ENCODE data around the gene GOLGA2. TPM values are rescaled to one million over a fixed set of nuclear protein-coding genes. Genes with fewer than 3 reads are reported as not detected.

Gene GOLGA2
- total and polyA plus RNA-seq, 2 of the 13 experiments (the other 11 are each of a cell fraction or from before 2014, with no cell fraction given): 45.3 to 45.8 TPM

DNA sequence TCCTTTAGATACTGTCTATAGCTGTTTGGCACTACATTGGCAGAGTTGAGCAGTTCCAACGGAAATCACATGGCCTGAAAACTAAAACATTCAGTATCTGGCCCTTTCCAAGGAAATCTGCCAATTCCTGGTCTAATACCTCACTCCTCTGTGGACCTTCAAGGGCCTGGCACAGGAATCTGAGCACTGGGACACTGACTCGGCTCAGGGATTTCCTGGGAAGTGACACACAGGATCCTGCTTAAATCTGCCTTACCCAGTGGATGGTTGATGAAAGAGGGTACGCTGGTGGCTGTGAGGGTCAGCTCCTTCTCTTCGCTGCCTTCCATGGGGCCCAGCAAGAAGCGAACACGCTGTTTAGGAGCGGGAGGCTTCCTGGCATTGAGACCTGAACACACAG lies 45.5 kb upstream of the GOLGA2 start:
- CTCF ChIA-PET (ENCODE audit: low intra/inter-chr PET ratio, low total read pairs): no interaction called here
- Histone ChIP-seq H3K27ac (ENCODE audit: extremely low read length, insufficient read depth, low read length) (no peak overlapping the region), H4K20me1 (ENCODE audit: insufficient read depth, low read length) (no peaks in the 10 kb centered on the region), H3K4me3 (replicated peaks in 1 of 3; ENCODE audit: insufficient read depth in 1 of 3, low read depth in 2 of 3, low read length in 3 of 3) (peak overlapping the region; percentile 93 to 99 (median 94)), H3K27me3 (ENCODE audit: control insufficient read depth in 1 of 2, insufficient read depth in 2 of 2, low read length in 2 of 2) (no peaks in the 10 kb centered on the region; a peak in 1 of 5 replicates), H3K4me1 (ENCODE audit: insufficient read depth, low read length) (peaks cover 23% of the 10 kb centered on the region), H3K9me3 (ENCODE audit: low read length) (no peaks in the 10 kb centered on the region), H3K9ac (ENCODE audit: insufficient read depth, low read depth, low read length) (peak overlapping the region; percentile 96), H3K36me3 (replicated peaks in 1 of 2; ENCODE audit: control insufficient read depth in 1 of 2, insufficient read depth in 2 of 2, low read length in 2 of 2) (peaks cover 9 to 30% of the 10 kb centered on the region in 2 experiments), H2AFZ (ENCODE audit: low read length) (no peak overlapping the region), H3K79me2 (ENCODE audit: insufficient read depth, low read length) (peaks cover 33% of the 10 kb centered on the region), H3K4me2 (ENCODE audit: low read depth, low read length) (peak overlapping the region; percentile 97)
- FAIRE-seq (no peak), DNase-seq (ENCODE audit: low spot score) (no peak), ATAC-seq (no peak)
- in situ Hi-C loops (cut with HindIII; ENCODE audit: extremely low pct_ligation_motif_present, low pct_unique_long_range_greater_than_20kb) (no loop called here), intact Hi-C loops (cut with micrococcal nuclease; ENCODE audit: unreplicated experiment) (no loop called here)
- POLR2A ChIA-PET: interaction anchor here (1.0 to 1.8 kb wide), 2 partner anchors 14 to 25 kb away, joined by 3 to 7 read pairs; no protein-coding TSS in a partner anchor
- no peak for TF ChIP-seq ZBTB42 (CRISPR knock-in tag; IDR thresholded peaks at IDR 0.05)
- TF ChIP-seq SIN3B (IDR thresholded peaks at IDR 0.05; ENCODE audit: low read length): no peak
- no peak for TF ChIP-seq SP5 (CRISPR knock-in tag; IDR thresholded peaks at IDR 0.05; ENCODE audit: borderline replicate concordance, low read depth)
- TF ChIP-seq, protein P1, sequence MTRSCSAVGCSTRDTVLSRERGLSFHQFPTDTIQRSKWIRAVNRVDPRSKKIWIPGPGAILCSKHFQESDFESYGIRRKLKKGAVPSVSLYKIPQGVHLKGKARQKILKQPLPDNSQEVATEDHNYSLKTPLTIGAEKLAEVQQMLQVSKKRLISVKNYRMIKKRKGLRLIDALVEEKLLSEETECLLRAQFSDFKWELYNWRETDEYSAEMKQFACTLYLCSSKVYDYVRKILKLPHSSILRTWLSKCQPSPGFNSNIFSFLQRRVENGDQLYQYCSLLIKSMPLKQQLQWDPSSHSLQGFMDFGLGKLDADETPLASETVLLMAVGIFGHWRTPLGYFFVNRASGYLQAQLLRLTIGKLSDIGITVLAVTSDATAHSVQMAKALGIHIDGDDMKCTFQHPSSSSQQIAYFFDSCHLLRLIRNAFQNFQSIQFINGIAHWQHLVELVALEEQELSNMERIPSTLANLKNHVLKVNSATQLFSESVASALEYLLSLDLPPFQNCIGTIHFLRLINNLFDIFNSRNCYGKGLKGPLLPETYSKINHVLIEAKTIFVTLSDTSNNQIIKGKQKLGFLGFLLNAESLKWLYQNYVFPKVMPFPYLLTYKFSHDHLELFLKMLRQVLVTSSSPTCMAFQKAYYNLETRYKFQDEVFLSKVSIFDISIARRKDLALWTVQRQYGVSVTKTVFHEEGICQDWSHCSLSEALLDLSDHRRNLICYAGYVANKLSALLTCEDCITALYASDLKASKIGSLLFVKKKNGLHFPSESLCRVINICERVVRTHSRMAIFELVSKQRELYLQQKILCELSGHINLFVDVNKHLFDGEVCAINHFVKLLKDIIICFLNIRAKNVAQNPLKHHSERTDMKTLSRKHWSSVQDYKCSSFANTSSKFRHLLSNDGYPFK (CRISPR knock-in tag; IDR thresholded peaks at IDR 0.05; ENCODE audit: borderline replicate concordance): no peak
- TF ChIP-seq, protein P2, sequence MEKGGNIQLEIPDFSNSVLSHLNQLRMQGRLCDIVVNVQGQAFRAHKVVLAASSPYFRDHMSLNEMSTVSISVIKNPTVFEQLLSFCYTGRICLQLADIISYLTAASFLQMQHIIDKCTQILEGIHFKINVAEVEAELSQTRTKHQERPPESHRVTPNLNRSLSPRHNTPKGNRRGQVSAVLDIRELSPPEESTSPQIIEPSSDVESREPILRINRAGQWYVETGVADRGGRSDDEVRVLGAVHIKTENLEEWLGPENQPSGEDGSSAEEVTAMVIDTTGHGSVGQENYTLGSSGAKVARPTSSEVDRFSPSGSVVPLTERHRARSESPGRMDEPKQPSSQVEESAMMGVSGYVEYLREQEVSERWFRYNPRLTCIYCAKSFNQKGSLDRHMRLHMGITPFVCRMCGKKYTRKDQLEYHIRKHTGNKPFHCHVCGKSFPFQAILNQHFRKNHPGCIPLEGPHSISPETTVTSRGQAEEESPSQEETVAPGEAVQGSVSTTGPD (CRISPR knock-in tag; IDR thresholded peaks at IDR 0.05): no peak
- no peak for TF ChIP-seq FOXA3 (CRISPR knock-in tag; IDR thresholded peaks at IDR 0.05)
- TF ChIP-seq ZNF460 (CRISPR knock-in tag; IDR thresholded peaks at IDR 0.05; ENCODE audit: borderline replicate concordance): no peak
- no peak for TF ChIP-seq EEA1 (CRISPR knock-in tag; IDR thresholded peaks at IDR 0.05; ENCODE audit: borderline replicate concordance)
- BruUV-seq (replicated peaks): no TSS peak
- 73% methylated on average over 6 of the region's 7 CpGs for WGBS (ENCODE audit: low lambda C conversion rate)

Data from HepG2 (cell line).